HAP-1 (cell line): Measurements from ENCODE around the gene ANKRD16.

Experiments
- DNase-seq, 2 experiments: peaks; one replicate each; pipeline ENCODE4 v3.0.0-alpha.2; 2016 to 2020; ENCODE audit warnings: low spot score in 2 of 2
- H3K27me3 ChIP-seq: fragments of 250-450 bp; sonication (Bioruptor Pico); 2 replicates; pipeline ENCODE4 v1.5.1; 2020; ENCODE audit warnings: low read depth, mild to moderate bottlenecking, moderate library complexity
- H3K36me3 ChIP-seq: fragments of 250-450 bp; sonication (Bioruptor Pico); replicated peaks from 2 replicates; pipeline ENCODE4 v1.5.1; 2020; ENCODE audit warnings: mild to moderate bottlenecking
- H3K4me1 ChIP-seq: fragments of 250-450 bp; sonication (Bioruptor Pico); 2 replicates; pipeline ENCODE4 v1.5.1; 2020; ENCODE audit warnings: mild to moderate bottlenecking
- H3K4me3 ChIP-seq: fragments of 250-450 bp; sonication (Bioruptor Pico); 2 replicates; pipeline ENCODE4 v1.5.1; 2020; ENCODE audit warnings: mild to moderate bottlenecking, moderate library complexity
- H3K9me3 ChIP-seq: fragments of 250-450 bp; sonication (Bioruptor Pico); 2 replicates; pipeline ENCODE4 v1.5.1; 2020; ENCODE audit warnings: mild to moderate bottlenecking, moderate library complexity
- in situ Hi-C: fragments of 300-500 bp; cut with MboI; formaldehyde crosslinking; loops from 3 replicates; pipeline ENCODE4 v1.14.3; 2020; ENCODE audit warnings: low sequenced_read_pairs, inconsistent platforms, mixed read lengths

ANKRD16 gene

DNA sequence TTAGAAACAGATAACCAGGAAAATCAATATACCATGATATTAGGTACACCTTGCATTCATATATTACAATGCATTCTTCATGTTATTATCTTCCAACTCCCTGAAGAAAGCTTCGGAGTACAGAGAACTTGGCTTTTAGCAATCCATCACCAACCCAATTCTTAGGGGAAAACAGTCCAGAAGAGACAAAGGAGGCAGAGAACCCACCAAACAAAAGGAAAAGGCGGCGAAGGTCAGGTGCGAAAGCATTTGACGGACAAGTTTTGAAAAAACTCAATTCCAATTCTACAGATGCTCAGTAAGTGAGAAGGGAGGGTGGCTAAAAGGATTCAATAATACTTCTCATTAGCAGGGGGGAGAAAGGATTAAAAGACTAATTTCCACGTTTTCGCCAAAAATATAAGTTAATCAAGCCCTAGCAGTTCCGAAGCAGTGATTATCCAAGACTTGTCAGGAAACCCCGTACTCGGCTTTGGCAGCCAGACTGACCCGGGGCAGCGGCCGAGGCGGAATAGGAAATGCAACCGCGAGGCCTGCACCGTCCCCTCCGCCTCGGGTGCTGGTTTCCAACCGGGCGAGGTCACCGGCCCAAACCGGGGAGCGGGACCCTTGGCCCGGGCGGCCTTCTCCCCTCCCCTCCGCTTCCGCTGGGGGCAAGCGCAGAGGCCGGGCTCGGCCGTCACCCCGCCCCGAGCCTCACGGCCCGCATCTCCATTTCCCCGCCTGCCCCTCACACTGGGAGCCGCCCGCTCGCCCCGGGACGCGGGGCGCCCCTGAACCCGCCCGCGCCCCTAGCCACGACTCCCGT is 77.2 kb downstream of the ANKRD16 start:
- peak; percentile 63 to 79 for DNase-seq
- peaks cover 27% of the 10 kb centered on the region for H3K4me1 ChIP-seq
- in situ Hi-C loops = no loop called here

More for the DNA sequence above, 77.2 kb downstream of the ANKRD16 start:
- peaks cover 3% of the 10 kb centered on the region for H3K36me3 ChIP-seq
- peak overlapping the region; percentile 91 for H3K4me3 ChIP-seq
- no peaks in the 10 kb centered on the region for H3K27me3 ChIP-seq
- H3K9me3 ChIP-seq = no peaks in the 10 kb centered on the region
